Central memory CD8-positive, alpha-beta T cell (primary cell): Measurements from ENCODE around the gene THEMIS.
A peak's percentile ranks its signal among the peaks of the same experiment; 100 is the strongest.
"Not testable (repeated sequence)": the region's sequence is repeated elsewhere in the genome, so short reads cannot be mapped to it uniquely, and the experiment has no call there.

Experiments
- ATAC-seq: fragments of 150-1000 bp; cut with Tn5 transposase; replicated peaks from 2 replicates; pipeline ENCODE4 v1.10.0; 2022; ENCODE audit warnings: mild to moderate bottlenecking, moderate FRiP score, moderate number of reproducible peaks; ENCODE audit not compliant: poor library complexity, severe bottlenecking; ENCODE audit errors: extremely low read depth
- DNase-seq, 2 donors: peaks; one replicate each; pipeline ENCODE4 v3.0.0; 2021; ENCODE audit warnings: low spot score in 2 of 2
- H3K27ac Mint-ChIP-seq: one replicate; pipeline ENCODE4 v1.8.0; 2022; ENCODE audit warnings: low read depth, mild to moderate bottlenecking, moderate library complexity, mixed read lengths
- H3K27me3 Mint-ChIP-seq: one replicate; pipeline ENCODE4 v1.8.0; 2022; ENCODE audit warnings: mixed read lengths
- H3K36me3 Mint-ChIP-seq: one replicate; pipeline ENCODE4 v1.8.0; 2022; ENCODE audit warnings: mild to moderate bottlenecking, moderate library complexity, mixed read lengths; ENCODE audit not compliant: insufficient read depth
- H3K4me1 Mint-ChIP-seq: one replicate; pipeline ENCODE4 v1.8.0; 2022; ENCODE audit warnings: mixed read lengths
- H3K4me3 Mint-ChIP-seq: one replicate; pipeline ENCODE4 v1.8.0; 2022; ENCODE audit warnings: mild to moderate bottlenecking, moderate library complexity, mixed read lengths
- H3K9me3 Mint-ChIP-seq: one replicate; pipeline ENCODE4 v1.8.0; 2022; ENCODE audit warnings: mixed read lengths

THEMIS gene

DNA sequence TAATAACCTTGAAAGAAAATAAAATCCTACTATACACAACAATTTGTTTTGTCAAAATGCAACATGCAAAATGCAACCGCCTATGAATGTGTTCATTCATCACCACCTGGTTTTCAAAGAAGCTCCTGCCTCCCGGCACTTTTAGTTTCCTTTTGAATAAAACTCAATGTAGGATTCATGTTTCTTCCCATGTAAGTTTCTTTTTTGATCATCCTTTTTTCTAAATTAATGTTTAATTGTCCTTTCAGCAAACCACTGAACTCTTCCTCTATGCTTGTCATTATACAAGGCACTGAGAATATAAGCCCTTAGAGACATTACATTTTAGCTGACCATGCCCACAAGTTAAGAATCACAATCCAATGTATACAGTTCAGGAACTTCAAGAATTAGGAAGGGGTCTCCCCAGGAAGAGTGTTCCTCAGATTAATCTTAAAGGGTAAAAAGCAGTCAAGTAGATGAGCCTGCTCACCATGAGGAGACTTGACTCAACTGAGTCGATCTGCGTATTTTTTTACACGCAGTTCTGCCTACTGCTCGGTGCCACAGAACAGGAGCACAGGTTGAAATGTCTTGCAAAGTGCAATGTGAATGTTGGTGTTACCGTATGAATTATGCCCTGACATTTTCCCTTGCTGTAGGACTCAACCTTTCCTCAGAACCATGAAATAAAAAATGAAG, 7.2 kb upstream of the THEMIS start:
- DNase-seq (no peak), ATAC-seq (peak; percentile 69)
- H3K27me3 Mint-ChIP-seq, result no peaks in the 10 kb centered on the region
- H3K9me3 Mint-ChIP-seq, result no peaks in the 10 kb centered on the region
- peak overlapping the region; percentile 97 for H3K27ac Mint-ChIP-seq
- peaks cover 52% of the 10 kb centered on the region for H3K4me1 Mint-ChIP-seq
- H3K36me3 Mint-ChIP-seq, result peaks cover 15% of the 10 kb centered on the region
- peak overlapping the region; percentile 83 for H3K4me3 Mint-ChIP-seq

DNA sequence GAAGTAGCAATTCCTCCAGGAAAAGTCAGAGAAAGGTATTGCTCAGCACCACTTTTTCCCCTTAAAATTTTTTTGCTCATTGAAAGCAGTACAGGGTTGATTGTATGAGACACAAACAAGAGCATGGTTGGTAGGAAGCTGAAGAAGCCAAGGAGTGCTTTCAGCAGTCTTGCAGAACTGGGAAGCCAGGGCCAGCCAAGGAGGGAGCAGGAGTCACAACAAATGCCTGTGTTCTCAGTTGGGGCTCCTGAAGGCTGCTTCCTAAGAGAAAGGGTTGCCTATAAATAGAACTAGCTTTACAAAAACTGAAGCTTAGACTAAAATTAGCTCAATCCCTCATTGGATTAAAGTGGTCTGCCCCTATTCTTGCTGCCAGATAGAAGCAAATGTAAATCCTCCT, 3.3 kb upstream of the THEMIS start:
- no peak for DNase-seq
- peaks cover 52% of the 10 kb centered on the region for H3K4me1 Mint-ChIP-seq
- no peaks in the 10 kb centered on the region for H3K27me3 Mint-ChIP-seq
- ATAC-seq, result no peak
- H3K27ac Mint-ChIP-seq, result peak overlapping the region; percentile 90
- peak overlapping the region; percentile 97 for H3K4me3 Mint-ChIP-seq
- peaks cover 16% of the 10 kb centered on the region for H3K36me3 Mint-ChIP-seq
- no peaks in the 10 kb centered on the region for H3K9me3 Mint-ChIP-seq

GRCh38 chr6:127902933-127903332, 2.1 kb upstream of the THEMIS start:
- no peak for DNase-seq
- ATAC-seq, result peak; percentile 68
- Mint-ChIP-seq H3K9me3 (no peaks in the 10 kb centered on the region), H3K27ac (peak overlapping the region; percentile 90), H3K4me3 (peak overlapping the region; percentile 97), H3K4me1 (peaks cover 54% of the 10 kb centered on the region), H3K27me3 (no peaks in the 10 kb centered on the region), H3K36me3 (peaks cover 20% of the 10 kb centered on the region)

- ATAC-seq (no peak), DNase-seq (no peak)
- Mint-ChIP-seq H3K36me3 (peaks cover 14% of the 10 kb centered on the region), H3K27me3 (no peaks in the 10 kb centered on the region), H3K27ac (peak overlapping the region; percentile 92), H3K4me3 (peak overlapping the region; percentile 97), H3K4me1 (peaks cover 44% of the 10 kb centered on the region), H3K9me3 (no peaks in the 10 kb centered on the region)
Observed at GRCh38 chr6:127897484-127897883, 3.4 kb downstream of the THEMIS start.

DNA sequence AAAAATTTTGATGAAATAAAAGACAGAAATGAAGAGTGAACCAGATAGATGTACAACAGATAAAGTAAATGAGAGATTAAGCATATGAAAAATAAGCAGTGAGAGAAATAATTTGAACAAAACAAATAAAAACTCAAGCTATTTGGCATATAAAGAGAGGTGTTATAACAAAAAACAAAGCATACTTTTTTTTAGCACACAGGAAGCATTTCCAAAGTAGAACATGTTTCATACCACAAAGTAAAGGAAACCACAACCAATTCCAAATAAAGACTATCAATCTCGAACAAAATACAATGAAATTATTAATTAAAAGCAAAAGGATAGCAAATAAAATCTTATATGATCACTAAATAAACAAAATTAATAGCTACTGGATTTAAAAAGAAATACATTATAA, 6.8 kb downstream of the THEMIS start:
- H3K36me3 Mint-ChIP-seq, result peaks cover 22% of the 10 kb centered on the region
- peak overlapping the region; percentile 86 for H3K27ac Mint-ChIP-seq
- no peaks in the 10 kb centered on the region for H3K27me3 Mint-ChIP-seq
- H3K4me3 Mint-ChIP-seq, result peak overlapping the region; percentile 68
- DNase-seq (no peak), ATAC-seq (no peak)
- peaks cover 51% of the 10 kb centered on the region for H3K4me1 Mint-ChIP-seq
- H3K9me3 Mint-ChIP-seq, result no peaks in the 10 kb centered on the region

DNA sequence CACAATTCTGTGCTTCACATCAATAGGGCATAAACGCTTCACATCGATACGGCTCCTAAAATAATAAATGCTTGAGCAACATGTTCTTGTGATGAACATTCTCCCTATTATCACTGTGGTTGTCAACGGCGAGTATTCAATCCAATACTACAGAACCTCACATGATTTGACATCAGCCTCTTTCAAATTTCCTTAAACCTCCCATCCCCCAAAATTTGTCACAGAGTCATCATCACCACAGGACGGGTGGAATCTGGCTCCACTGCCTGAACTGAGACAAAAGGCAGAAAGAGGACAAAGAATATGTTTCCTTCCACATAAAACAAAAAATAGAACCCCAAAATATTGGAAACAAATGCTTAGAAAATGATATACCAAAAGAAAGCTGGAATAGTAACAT, 7.3 kb downstream of the THEMIS start:
- Mint-ChIP-seq H3K27ac (peak overlapping the region; percentile 86), H3K9me3 (no peaks in the 10 kb centered on the region), H3K4me3 (peak overlapping the region; percentile 68), H3K36me3 (peaks cover 20% of the 10 kb centered on the region), H3K4me1 (peaks cover 46% of the 10 kb centered on the region), H3K27me3 (no peaks in the 10 kb centered on the region)
- DNase-seq (no peak), ATAC-seq (no peak)

- Mint-ChIP-seq H3K4me3 (peak overlapping the region; percentile 14), H3K27me3 (no peaks in the 10 kb centered on the region), H3K27ac (peak overlapping the region; percentile 84), H3K4me1 (peaks cover 49% of the 10 kb centered on the region), H3K9me3 (no peaks in the 10 kb centered on the region), H3K36me3 (peaks cover 24% of the 10 kb centered on the region)
- ATAC-seq (no peak), DNase-seq (no peak)
Observed at GRCh38 chr6:127891731-127892326, 9.0 kb downstream of the THEMIS start.

DNA sequence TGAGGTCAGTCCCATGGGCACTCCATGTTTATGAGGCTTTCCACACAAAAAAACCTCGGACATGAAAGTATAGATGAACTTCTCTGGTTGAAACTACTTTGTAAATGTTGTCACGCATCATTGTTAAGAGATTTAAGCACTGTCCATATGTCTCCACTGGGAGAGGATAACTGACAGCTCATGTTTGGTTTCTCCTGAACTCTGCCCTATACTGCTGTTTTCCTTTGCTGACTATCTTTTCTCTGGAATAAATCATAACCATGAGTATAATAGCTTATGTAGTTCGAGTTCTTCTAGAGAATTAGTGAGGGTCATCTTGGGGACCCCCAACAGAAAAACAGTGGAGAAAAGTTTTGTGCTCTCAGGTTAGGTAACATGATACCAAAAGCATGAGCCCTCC, 14.3 kb downstream of the THEMIS start:
- DNase-seq, result no peak
- Mint-ChIP-seq H3K27me3 (no peaks in the 10 kb centered on the region), H3K4me1 (peaks cover 56% of the 10 kb centered on the region), H3K36me3 (peaks cover 15% of the 10 kb centered on the region), H3K9me3 (no peaks in the 10 kb centered on the region), H3K4me3 (peak overlapping the region; percentile 43), H3K27ac (no peak overlapping the region)
- no peak for ATAC-seq

DNA sequence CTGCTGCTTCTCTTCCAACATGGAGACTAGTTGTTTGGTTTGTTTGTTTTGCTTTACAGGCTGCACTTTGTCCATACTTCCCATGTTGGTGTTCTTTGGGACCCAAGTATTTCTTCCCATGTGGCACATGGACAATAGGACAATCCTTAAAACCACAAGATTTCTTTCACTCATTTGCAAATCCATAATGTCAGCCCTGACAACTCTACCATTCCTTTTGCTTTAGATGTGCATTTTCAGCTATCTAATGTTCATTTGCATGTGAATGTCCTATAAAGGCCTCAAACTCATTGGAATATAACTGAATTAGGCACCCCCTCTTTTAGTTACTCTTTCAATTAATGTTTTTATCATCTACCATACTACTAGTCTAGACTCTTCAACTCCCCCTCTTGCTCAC, 16.7 kb downstream of the THEMIS start:
- Mint-ChIP-seq H3K36me3 (peaks cover 8% of the 10 kb centered on the region), H3K27ac (peak overlapping the region; percentile 7), H3K4me3 (peak overlapping the region; percentile 24), H3K27me3 (no peaks in the 10 kb centered on the region), H3K4me1 (peaks cover 55% of the 10 kb centered on the region), H3K9me3 (no peaks in the 10 kb centered on the region)
- DNase-seq (no peak), ATAC-seq (no peak)

DNA sequence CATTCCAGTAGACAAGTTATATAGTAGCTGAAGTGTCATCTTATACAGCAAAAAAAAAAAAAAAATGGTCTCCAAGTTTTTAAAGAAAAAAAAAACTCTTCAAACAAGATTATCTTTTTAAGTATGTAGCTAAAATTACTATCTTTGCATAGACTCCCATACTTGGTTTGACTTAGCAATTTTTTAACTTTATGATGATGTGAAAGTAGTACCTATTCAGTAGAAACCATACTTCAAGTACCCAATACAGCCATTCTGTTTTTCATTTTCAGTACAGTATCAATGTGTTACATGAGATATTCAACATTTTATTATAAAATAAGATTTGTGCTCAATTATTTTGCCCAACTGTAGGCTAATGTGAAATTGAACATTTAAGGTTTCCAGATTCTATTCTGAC, 18.9 kb downstream of the THEMIS start:
- H3K4me1 Mint-ChIP-seq, result peaks cover 56% of the 10 kb centered on the region
- not testable (repeated sequence) for H3K9me3 Mint-ChIP-seq

GRCh38 chr6:127880429-127880828, 20.4 kb downstream of the THEMIS start:
- H3K36me3 Mint-ChIP-seq, result peaks cover 9% of the 10 kb centered on the region
- H3K27ac Mint-ChIP-seq, result peak overlapping the region; percentile 89

More for the DNA sequence above, 18.9 kb downstream of the THEMIS start:
- ATAC-seq, DNase-seq, H3K27me3 Mint-ChIP-seq, H3K27ac Mint-ChIP-seq, H3K4me3 Mint-ChIP-seq, H3K36me3 Mint-ChIP-seq: not testable (repeated sequence)

GRCh38 chr6:127879685-127880084, 21.2 kb downstream of the THEMIS start:
- H3K4me1 Mint-ChIP-seq, result peaks cover 57% of the 10 kb centered on the region

More at GRCh38 chr6:127880429-127880828, 20.4 kb downstream of the THEMIS start:
- H3K4me3 Mint-ChIP-seq, result peak overlapping the region; percentile 67
- ATAC-seq, result peak; percentile 56
- peaks cover 57% of the 10 kb centered on the region for H3K4me1 Mint-ChIP-seq
- no peaks in the 10 kb centered on the region for H3K27me3 Mint-ChIP-seq
- H3K9me3 Mint-ChIP-seq, result no peaks in the 10 kb centered on the region
- no peak for DNase-seq

DNA sequence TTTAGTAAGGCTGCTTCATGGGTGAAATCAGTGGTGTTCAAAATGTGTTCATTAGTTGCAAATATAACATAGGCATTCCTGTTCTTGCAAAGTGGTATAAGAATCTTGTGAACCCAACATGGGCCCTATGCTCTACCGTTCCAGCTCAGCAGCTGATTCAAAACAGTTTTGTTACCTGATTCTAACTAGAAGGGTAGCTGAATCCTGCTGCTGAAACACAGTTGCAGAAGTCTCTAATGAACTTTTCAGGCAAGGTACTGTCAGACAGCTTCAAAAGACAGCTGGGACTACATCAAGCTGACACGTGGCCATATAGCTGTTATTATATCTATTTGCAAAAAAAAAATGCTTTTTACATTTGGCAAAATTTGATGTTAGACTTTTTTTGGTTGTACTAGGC, 22.7 kb downstream of the THEMIS start:
- ATAC-seq (no peak), DNase-seq (no peak)
- H3K9me3 Mint-ChIP-seq, result no peaks in the 10 kb centered on the region
- peak overlapping the region; percentile 89 for H3K27ac Mint-ChIP-seq
- no peaks in the 10 kb centered on the region for H3K27me3 Mint-ChIP-seq
- H3K4me1 Mint-ChIP-seq, result peaks cover 49% of the 10 kb centered on the region
- H3K36me3 Mint-ChIP-seq, result peaks cover 11% of the 10 kb centered on the region
- peak overlapping the region; percentile 68 for H3K4me3 Mint-ChIP-seq

More at GRCh38 chr6:127879685-127880084, 21.2 kb downstream of the THEMIS start:
- Mint-ChIP-seq H3K9me3 (no peaks in the 10 kb centered on the region), H3K27ac (peak overlapping the region; percentile 89), H3K27me3 (no peaks in the 10 kb centered on the region), H3K4me3 (peak overlapping the region; percentile 67), H3K36me3 (peaks cover 10% of the 10 kb centered on the region)
- ATAC-seq (no peak), DNase-seq (no peak)
